Jurkat, Clone E6-1 (cell line): ENCODE results near the gene ABLIM2.

Experiments used
- DNase-seq: peaks from one replicate; pipeline ENCODE4 v3.0.0-alpha.2; 2011; ENCODE audit warnings: low read depth, low spot score
- H3K4me3 ChIP-seq: 2 replicates; pipeline ENCODE4 v1.5.1; 2011; ENCODE audit warnings: mild to moderate bottlenecking, low read length, control low read depth, moderate library complexity

The ABLIM2 gene

GRCh38 chr4:8194306-8195242 is 36.0 kb upstream of the ABLIM2 start:
- H3K4me3 ChIP-seq: no peak overlapping the region
- DNase-seq: no peak

GRCh38 chr4:8192748-8193738 is 34.4 kb upstream of the ABLIM2 start:
- DNase-seq: peak; percentile 79
- H3K4me3 ChIP-seq: no peak overlapping the region

- DNase-seq: no peak
- H3K4me3 ChIP-seq: no peak overlapping the region
These were observed 32.6 kb upstream of the ABLIM2 start for GRCh38 chr4:8191136-8191747.

GRCh38 chr4:8189551-8190466 is 31.2 kb upstream of the ABLIM2 start:
- DNase-seq: no peak
- no peak overlapping the region for H3K4me3 ChIP-seq

GRCh38 chr4:8188743-8189550 is 30.3 kb upstream of the ABLIM2 start:
- DNase-seq: no peak
- no peak overlapping the region for H3K4me3 ChIP-seq

GRCh38 chr4:8188085-8188484 is 29.5 kb upstream of the ABLIM2 start:
- DNase-seq: no peak
- H3K4me3 ChIP-seq: no peak overlapping the region

- H3K4me3 ChIP-seq: no peak overlapping the region
- DNase-seq: no peak
These were observed 27.3 kb upstream of the ABLIM2 start for GRCh38 chr4:8185930-8186329.

GRCh38 chr4:8185295-8185694 is 26.7 kb upstream of the ABLIM2 start:
- H3K4me3 ChIP-seq: no peak overlapping the region
- DNase-seq: peak; percentile 45

GRCh38 chr4:8184061-8184460 is 25.4 kb upstream of the ABLIM2 start:
- DNase-seq: no peak
- no peak overlapping the region for H3K4me3 ChIP-seq

- no peak for DNase-seq
These were observed 24.5 kb upstream of the ABLIM2 start for GRCh38 chr4:8182858-8183725.

GRCh38 chr4:8182294-8182693 is 23.7 kb upstream of the ABLIM2 start:
- no peak overlapping the region for H3K4me3 ChIP-seq
- DNase-seq: no peak

More at GRCh38 chr4:8182858-8183725, 24.5 kb upstream of the ABLIM2 start:
- no peak overlapping the region for H3K4me3 ChIP-seq

GRCh38 chr4:8181844-8182243 is 23.2 kb upstream of the ABLIM2 start:
- DNase-seq: no peak
- H3K4me3 ChIP-seq: no peak overlapping the region

- DNase-seq: no peak
These were observed 22.5 kb upstream of the ABLIM2 start for GRCh38 chr4:8181119-8181518.

GRCh38 chr4:8180310-8181093 is 21.9 kb upstream of the ABLIM2 start:
- DNase-seq: no peak
- H3K4me3 ChIP-seq: no peak overlapping the region

More at GRCh38 chr4:8181119-8181518, 22.5 kb upstream of the ABLIM2 start:
- H3K4me3 ChIP-seq: no peak overlapping the region

- no peak for DNase-seq
- no peak overlapping the region for H3K4me3 ChIP-seq
These were observed 21.2 kb upstream of the ABLIM2 start for GRCh38 chr4:8179771-8180170.

GRCh38 chr4:8179074-8179473 is 20.5 kb upstream of the ABLIM2 start:
- H3K4me3 ChIP-seq: no peak overlapping the region
- no peak for DNase-seq
